Measurements from ENCODE around the gene ABI3.

DNA sequence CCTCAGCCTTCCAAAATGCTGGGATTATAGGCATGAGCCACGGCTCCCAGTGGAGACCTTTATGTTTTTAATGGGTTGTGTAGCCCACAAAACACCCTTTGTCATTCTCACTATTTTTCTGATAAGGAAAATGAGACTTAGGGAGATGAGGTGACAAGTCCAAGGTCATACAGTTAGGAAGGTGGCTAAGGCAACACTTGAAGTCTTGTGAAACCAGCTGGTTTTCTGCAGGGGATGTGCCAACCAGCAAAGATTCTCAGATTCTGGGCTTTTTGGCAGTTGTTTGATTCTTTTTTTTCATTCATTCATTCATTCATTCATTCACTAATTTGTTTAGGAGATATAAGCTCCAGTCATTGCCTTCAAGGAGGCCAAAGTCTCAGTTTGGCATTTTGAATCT is 30.1 kb downstream of the ABI3 start:
- TF ChIP-seq POLR2A (IDR thresholded peaks at IDR 0.05) (no peak), EP300 (IDR thresholded peaks at IDR 0.05) (no peak)
- TF ChIP-seq, protein P1, sequence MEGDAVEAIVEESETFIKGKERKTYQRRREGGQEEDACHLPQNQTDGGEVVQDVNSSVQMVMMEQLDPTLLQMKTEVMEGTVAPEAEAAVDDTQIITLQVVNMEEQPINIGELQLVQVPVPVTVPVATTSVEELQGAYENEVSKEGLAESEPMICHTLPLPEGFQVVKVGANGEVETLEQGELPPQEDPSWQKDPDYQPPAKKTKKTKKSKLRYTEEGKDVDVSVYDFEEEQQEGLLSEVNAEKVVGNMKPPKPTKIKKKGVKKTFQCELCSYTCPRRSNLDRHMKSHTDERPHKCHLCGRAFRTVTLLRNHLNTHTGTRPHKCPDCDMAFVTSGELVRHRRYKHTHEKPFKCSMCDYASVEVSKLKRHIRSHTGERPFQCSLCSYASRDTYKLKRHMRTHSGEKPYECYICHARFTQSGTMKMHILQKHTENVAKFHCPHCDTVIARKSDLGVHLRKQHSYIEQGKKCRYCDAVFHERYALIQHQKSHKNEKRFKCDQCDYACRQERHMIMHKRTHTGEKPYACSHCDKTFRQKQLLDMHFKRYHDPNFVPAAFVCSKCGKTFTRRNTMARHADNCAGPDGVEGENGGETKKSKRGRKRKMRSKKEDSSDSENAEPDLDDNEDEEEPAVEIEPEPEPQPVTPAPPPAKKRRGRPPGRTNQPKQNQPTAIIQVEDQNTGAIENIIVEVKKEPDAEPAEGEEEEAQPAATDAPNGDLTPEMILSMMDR (IDR thresholded peaks at IDR 0.05) = no peak

Measured in gastroesophageal sphincter (tissue), 3 donors.